Measurements from ENCODE around the gene CACNA1C. TPM values are rescaled to one million over a fixed set of nuclear protein-coding genes. Genes with fewer than 3 reads are reported as not detected.

Gene CACNA1C
- total RNA-seq, 1 donor from 2014 or later, result 20.0 TPM

GRCh38 chr12:2373307-2373706 is 320.5 kb downstream of the CACNA1C start:
- DNase-seq (ENCODE audit: low spot score in 2 of 2) (no peak), FAIRE-seq (no peak)

GRCh38 chr12:2374092-2374906 is 321.5 kb downstream of the CACNA1C start:
- FAIRE-seq, result no peak

GRCh38 chr12:2375871-2376270 is 323.1 kb downstream of the CACNA1C start:
- DNase-seq (ENCODE audit: low spot score in 2 of 2) (no peak), FAIRE-seq (no peak)

More at GRCh38 chr12:2374092-2374906, 321.5 kb downstream of the CACNA1C start:
- DNase-seq (ENCODE audit: low spot score in 2 of 2), result no peak

- FAIRE-seq, result no peak
- no peak for DNase-seq (ENCODE audit: low spot score in 2 of 2)
Measured at GRCh38 chr12:2376908-2377657, 324.3 kb downstream of the CACNA1C start.

GRCh38 chr12:2378835-2379330 is 326.1 kb downstream of the CACNA1C start:
- DNase-seq (ENCODE audit: low spot score in 2 of 2) (no peak), FAIRE-seq (no peak)

GRCh38 chr12:2380946-2381345 is 328.2 kb downstream of the CACNA1C start:
- FAIRE-seq (no peak), DNase-seq (ENCODE audit: low spot score in 2 of 2) (no peak)

GRCh38 chr12:2382370-2383155 is 329.8 kb downstream of the CACNA1C start:
- FAIRE-seq (no peak), DNase-seq (ENCODE audit: low spot score in 2 of 2) (no peak)

GRCh38 chr12:2383325-2384028 is 330.7 kb downstream of the CACNA1C start:
- DNase-seq (ENCODE audit: low spot score in 2 of 2), result no peak
- FAIRE-seq, result no peak

- FAIRE-seq, result no peak
- DNase-seq (ENCODE audit: low spot score in 2 of 2), result no peak
Measured at GRCh38 chr12:2384029-2384386, 331.2 kb downstream of the CACNA1C start.

- no peak for DNase-seq (ENCODE audit: low spot score in 2 of 2)
- FAIRE-seq, result no peak
Measured at GRCh38 chr12:2384533-2385351, 332.0 kb downstream of the CACNA1C start.

GRCh38 chr12:2385529-2385928 is 332.7 kb downstream of the CACNA1C start:
- DNase-seq (ENCODE audit: low spot score in 2 of 2) (no peak), FAIRE-seq (no peak)

- no peak for DNase-seq (ENCODE audit: low spot score in 2 of 2)
- FAIRE-seq, result no peak
Measured at GRCh38 chr12:2386566-2386965, 333.8 kb downstream of the CACNA1C start.

GRCh38 chr12:2387103-2387834 is 334.5 kb downstream of the CACNA1C start:
- DNase-seq (ENCODE audit: low spot score in 2 of 2) (no peak), FAIRE-seq (no peak)

GRCh38 chr12:2389079-2389790 is 336.4 kb downstream of the CACNA1C start:
- no peak for FAIRE-seq

GRCh38 chr12:2390133-2390532 is 337.3 kb downstream of the CACNA1C start:
- DNase-seq (ENCODE audit: low spot score in 2 of 2) (no peak), FAIRE-seq (no peak)

More at GRCh38 chr12:2389079-2389790, 336.4 kb downstream of the CACNA1C start:
- no peak for DNase-seq (ENCODE audit: low spot score in 2 of 2)

- DNase-seq (ENCODE audit: low spot score in 2 of 2) (no peak), FAIRE-seq (no peak)
Measured at GRCh38 chr12:2390850-2391390, 338.1 kb downstream of the CACNA1C start.

- FAIRE-seq, result no peak
Measured at GRCh38 chr12:2391740-2392331, 339.0 kb downstream of the CACNA1C start.

More at GRCh38 chr12:2391740-2392331, 339.0 kb downstream of the CACNA1C start:
- DNase-seq (ENCODE audit: low spot score in 2 of 2), result no peak
